Nasal cavity respiratory epithelium epithelial cell of viscerocranial mucosa (primary cell): ENCODE measurements around the gene PKN3. TPM values are rescaled to one million over a fixed set of nuclear protein-coding genes. Genes with fewer than 3 reads are reported as not detected.

ENCODE experiments used
- total RNA-seq: library from RNA; depleted of rRNA; stranded (reverse); fragments of >200 nt; gene quantifications from 2 replicates; pipeline ENCODE4 v1.2.3, GENCODE V29; 2014

The PKN3 gene
- 1.1 and 1.4 TPM in 2 replicates for total RNA-seq

DNA sequence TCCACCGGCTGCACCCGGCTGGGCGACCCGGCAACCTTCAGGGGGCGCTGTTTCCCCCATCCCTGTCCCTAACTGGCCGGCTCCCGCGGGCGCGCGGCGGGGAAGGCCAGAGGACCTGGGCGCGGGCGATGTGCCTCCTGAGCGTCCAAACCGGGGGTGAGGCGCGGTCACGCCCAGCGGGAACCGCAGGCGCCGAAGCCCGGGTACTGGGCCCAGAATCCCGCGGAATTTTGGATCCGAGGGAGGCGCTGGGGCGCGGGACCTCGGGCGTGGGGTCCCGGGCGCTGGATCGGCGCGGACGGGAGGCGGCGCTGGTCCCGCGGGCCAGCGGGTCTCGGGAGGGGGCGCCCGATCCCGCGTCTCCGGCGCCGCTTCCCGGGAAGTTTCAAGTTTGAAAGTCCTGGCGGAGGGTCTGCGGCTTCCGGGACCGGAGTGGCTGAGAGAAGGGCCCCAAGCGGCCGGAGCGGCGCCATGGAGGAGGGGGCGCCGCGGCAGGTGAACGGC is at the start of gene PKN3:
TSS of gene PKN3 (plus strand) at position 59 of the 504 bp plus-strand sequence. CDS start at position 472, 413 bp downstream.

DNA sequence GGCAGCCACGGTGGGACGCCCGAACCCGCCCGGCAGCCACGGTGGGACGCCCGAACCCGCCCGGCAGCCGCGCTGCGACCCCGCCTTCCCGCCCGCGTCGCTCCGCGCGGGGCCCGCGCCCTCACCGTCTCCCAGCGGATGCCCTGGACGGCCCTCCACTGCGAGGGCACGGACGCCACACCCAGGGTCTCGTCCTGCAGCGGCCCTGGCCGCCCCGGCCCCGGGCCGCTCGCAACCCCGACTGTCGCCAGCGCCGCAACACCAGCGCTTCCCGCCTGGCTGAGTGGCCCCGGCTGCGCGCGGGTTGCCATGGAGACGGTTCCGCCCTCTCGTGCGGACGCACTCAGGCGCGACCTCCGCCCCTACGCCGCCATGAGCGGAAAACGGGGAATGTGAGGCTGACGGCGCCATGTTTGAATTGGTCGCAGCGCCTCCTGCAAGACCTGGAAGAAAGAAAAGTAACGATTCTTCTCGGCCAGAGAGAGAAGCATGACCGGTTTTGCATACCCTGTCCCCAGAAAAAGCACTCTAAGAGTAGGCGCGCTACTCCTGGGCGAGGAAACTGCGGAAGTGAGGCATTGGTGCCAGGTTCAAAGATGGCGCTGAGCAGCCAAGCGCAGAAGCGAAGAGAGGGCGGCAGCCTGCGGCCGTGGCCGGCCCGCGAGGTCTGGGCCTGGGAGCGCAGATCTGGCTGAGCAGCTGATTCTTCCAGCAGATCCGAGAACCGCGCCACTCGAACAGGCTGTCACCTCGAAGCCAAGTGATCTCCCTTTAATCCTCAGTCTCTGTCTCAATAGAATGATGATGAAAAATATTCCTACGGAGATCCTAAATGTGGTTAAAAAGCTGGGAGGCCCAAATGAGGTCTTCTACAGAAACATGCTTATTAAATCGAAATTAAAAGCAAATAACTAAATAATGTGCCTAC is 45.6 kb upstream of the PKN3 start, which contains the start of gene DYNC2I2:
TSS of gene DYNC2I2 (minus strand) at position 432 of the 928 bp plus-strand sequence. CDS start at position 311, 121 bp downstream.

DNA sequence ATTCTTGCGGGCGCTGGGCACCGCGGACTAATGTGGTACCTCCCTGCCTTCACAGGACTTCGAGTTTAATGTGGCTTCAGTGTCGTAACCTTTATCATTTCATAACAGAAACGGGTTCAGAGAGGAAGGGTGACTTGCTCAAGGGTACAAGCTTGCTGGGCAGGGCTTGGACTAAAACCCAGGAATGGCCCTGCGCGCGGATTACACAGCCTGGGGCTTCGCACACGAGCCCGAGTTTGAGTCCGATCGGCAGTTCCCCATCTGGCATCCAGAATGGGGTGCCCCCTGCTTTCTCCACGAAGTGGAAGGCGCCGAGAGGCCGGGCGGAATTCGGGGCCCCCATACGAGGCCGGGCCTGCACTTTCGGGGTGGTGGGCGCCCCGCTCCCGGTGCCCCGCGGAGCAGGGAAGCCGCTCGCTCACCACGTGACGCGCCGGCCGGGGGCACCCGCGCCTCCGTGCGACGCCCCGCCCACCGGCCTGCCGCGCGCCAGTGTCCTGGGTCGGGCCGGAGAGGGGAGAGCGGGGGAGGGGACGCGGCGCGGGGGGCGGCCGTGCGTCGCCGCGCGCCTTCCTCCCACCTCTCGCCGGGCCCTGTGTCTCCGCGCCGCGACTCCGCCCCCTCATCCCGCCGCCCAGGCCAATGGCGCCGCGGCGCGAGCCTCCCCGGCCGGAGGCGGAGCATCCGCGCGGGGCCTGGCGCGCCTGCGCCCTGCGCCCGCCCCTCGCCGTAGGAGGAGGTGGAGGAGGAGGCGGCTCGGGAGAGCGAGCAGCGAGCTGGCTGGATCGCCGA is 13.6 kb upstream of the PKN3 start, which contains the start of gene SET:
TSS of gene SET (plus strand) at position 722 of the 792 bp plus-strand sequence. CDS start 361 bp downstream, outside the sequence.

DNA sequence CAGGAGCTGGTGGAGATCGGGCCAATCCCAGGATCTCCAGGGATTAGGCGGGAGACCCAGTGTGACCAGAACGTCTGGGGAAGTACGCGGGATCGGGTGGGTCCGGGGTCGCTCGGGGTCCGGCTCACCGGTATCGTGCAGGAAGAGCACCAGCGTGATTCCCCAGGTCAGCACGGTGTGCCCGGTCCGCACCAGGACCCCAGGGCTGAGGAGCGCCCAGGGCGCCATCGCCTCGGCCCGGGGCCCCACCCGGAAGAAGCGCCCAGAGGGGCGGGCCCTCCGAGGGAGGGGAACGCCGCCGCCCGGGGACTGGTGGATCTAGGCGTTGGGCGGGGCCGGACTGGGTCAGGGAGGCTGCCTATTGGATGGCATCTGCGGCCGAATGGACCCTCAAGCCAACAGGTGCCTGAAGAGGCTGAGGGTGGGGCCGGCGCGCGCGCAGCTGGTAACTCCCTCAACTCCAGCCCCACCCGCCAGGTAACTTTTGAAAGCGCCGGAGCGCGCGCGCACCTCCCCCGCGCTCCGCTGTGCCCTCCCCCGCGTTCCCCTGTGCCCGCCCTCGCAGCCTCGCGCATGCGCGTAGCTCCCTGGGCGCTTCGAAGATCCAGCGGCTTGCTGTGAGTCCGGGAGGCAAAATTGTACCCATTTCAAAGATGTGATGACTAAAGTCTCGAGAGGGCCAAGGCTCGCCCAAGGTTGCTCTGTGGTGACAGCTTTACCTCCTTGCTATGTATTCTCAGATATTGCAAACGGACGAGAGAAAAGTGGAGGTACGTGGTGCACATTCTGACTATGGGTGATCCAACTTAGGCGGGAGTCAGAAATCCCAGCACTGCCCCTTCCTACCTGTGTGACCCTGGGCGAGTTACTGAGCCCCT is 21.8 kb downstream of the PKN3 start, which contains the start of gene ZDHHC12:
TSS of gene ZDHHC12 (minus strand) at position 262 of the 878 bp plus-strand sequence. CDS start at position 228, 34 bp downstream.

Other genes with a start within 250 kb of the PKN3 start
- 22.2 and 30.3 TPM in 2 replicates for gene ODF2, start 246.5 kb upstream of the PKN3 start, total RNA-seq
- gene GLE1, start 197.8 kb upstream of the PKN3 start, total RNA-seq, result 29.4 and 32.5 TPM in 2 replicates
- gene SPTAN1, start 149.9 kb upstream of the PKN3 start, total RNA-seq, result 251 and 317 TPM in 2 replicates
- 23.1 and 28.4 TPM in 2 replicates for gene DYNC2I2, start 45.7 kb upstream of the PKN3 start, total RNA-seq
- gene SET, start 13.3 kb upstream of the PKN3 start, total RNA-seq, result 809 and 899 TPM in 2 replicates
- 33.8 and 47.3 TPM in 2 replicates for gene ZDHHC12, start 21.6 kb downstream of the PKN3 start, total RNA-seq
- 13.0 and 30.2 TPM in 2 replicates for gene ZER1, start 69.4 kb downstream of the PKN3 start, total RNA-seq
- gene TBC1D13, start 84.8 kb downstream of the PKN3 start, total RNA-seq, result 12.0 and 18.2 TPM in 2 replicates
- 17.6 and 34.9 TPM in 2 replicates for gene ENDOG, start 116.0 kb downstream of the PKN3 start, total RNA-seq
- gene SPOUT1, start 127.3 kb downstream of the PKN3 start, total RNA-seq, result 11.3 and 18.1 TPM in 2 replicates
- 8.2 and 9.1 TPM in 2 replicates for gene KYAT1, start 179.4 kb downstream of the PKN3 start, total RNA-seq
- gene LRRC8A, start 179.6 kb downstream of the PKN3 start, total RNA-seq, result 294 and 307 TPM in 2 replicates
- 1.3 and 1.7 TPM in 2 replicates for gene PHYHD1, start 218.5 kb downstream of the PKN3 start, total RNA-seq
- gene DOLK, start 245.1 kb downstream of the PKN3 start, total RNA-seq, result 20.8 and 21.0 TPM in 2 replicates
- 42.7 and 81.1 TPM in 2 replicates for gene NUP188, start 245.2 kb downstream of the PKN3 start, total RNA-seq